ENCODE measurements around the gene MAFF.
"Not testable (repeated sequence)": the region's sequence is repeated elsewhere in the genome, so short reads cannot be mapped to it uniquely, and the experiment has no call there.

The MAFF gene

GRCh38 chr22:38177571-38177925 lies 24.2 kb upstream of the MAFF start:
- DNase-seq (ENCODE audit: low read depth in 2 of 2) = not testable (repeated sequence)

- DNase-seq (ENCODE audit: low read depth in 2 of 2) = no peak
These were observed 23.7 kb upstream of the MAFF start for GRCh38 chr22:38177926-38178604.

- DNase-seq (ENCODE audit: low read depth in 2 of 2) = not testable (repeated sequence)
These were observed 23.2 kb upstream of the MAFF start for GRCh38 chr22:38178605-38178937.

GRCh38 chr22:38180841-38181452 lies 20.8 kb upstream of the MAFF start:
- DNase-seq (ENCODE audit: low read depth in 2 of 2) = no peak

GRCh38 chr22:38181453-38182200 lies 20.2 kb upstream of the MAFF start, which contains the start of gene PLA2G6:
PLA2G6 (minus strand) TSS chr22:38181830; CDS start chr22:38169426, 12,404 bp downstream.
- DNase-seq (ENCODE audit: low read depth in 2 of 2) = peak; percentile 99

GRCh38 chr22:38184788-38185187 lies 17.0 kb upstream of the MAFF start:
- DNase-seq (ENCODE audit: low read depth in 2 of 2) = no peak

GRCh38 chr22:38186429-38186828 lies 15.4 kb upstream of the MAFF start:
- DNase-seq (ENCODE audit: low read depth in 2 of 2) = no peak

- no peak for DNase-seq (ENCODE audit: low read depth in 2 of 2)
These were observed 14.2 kb upstream of the MAFF start for GRCh38 chr22:38187413-38188212.

- DNase-seq (ENCODE audit: low read depth in 2 of 2) = no peak
These were observed 12.7 kb upstream of the MAFF start for GRCh38 chr22:38189104-38189503.

GRCh38 chr22:38190581-38190980 lies 11.2 kb upstream of the MAFF start:
- no peak for DNase-seq (ENCODE audit: low read depth in 2 of 2)

- DNase-seq (ENCODE audit: low read depth in 2 of 2) = no peak
These were observed 10.7 kb upstream of the MAFF start for GRCh38 chr22:38191055-38191454.

- DNase-seq (ENCODE audit: low read depth in 2 of 2) = no peak
These were observed 9.9 kb upstream of the MAFF start for GRCh38 chr22:38191731-38192474.

GRCh38 chr22:38192475-38192863 lies 9.3 kb upstream of the MAFF start:
- DNase-seq (ENCODE audit: low read depth in 2 of 2) = no peak

- DNase-seq (ENCODE audit: low read depth in 2 of 2) = no peak
These were observed 8.2 kb upstream of the MAFF start for GRCh38 chr22:38193580-38193979.

GRCh38 chr22:38196791-38197419 lies 4.9 kb upstream of the MAFF start:
- DNase-seq (ENCODE audit: low read depth in 2 of 2) = no peak

- DNase-seq (ENCODE audit: low read depth in 2 of 2) = no peak
These were observed 1.8 kb upstream of the MAFF start for GRCh38 chr22:38199826-38200559.

GRCh38 chr22:38201371-38201710 lies 453 bp upstream of the MAFF start:
- no peak for DNase-seq (ENCODE audit: low read depth in 2 of 2)

- DNase-seq (ENCODE audit: low read depth in 2 of 2) = peak in 1 of 2 donors; percentile 51
These were observed 769 bp downstream of the MAFF start for GRCh38 chr22:38202437-38203089.

- DNase-seq (ENCODE audit: low read depth in 2 of 2) = no peak
These were observed 1.5 kb downstream of the MAFF start for GRCh38 chr22:38203090-38203810.
